Measurements from ENCODE around the gene ZC3H4.

Gene ZC3H4

GRCh38 chr19:47039239-47039874, 74.2 kb downstream of the ZC3H4 start:
- peaks cover 30% of the 10 kb centered on the region for H3K4me1 Mint-ChIP-seq
- no peak for DNase-seq
- no peaks in the 10 kb centered on the region for H3K36me3 Mint-ChIP-seq (ENCODE audit: low read depth)
- no peaks in the 10 kb centered on the region for H3K9me3 Mint-ChIP-seq
- H3K27ac Mint-ChIP-seq = no peak overlapping the region
- peaks cover 3% of the 10 kb centered on the region for H3K27me3 Mint-ChIP-seq (ENCODE audit: low read depth, poor library complexity)
- TF ChIP-seq CTCF (IDR thresholded peaks at IDR 0.05) = no peak
- H3K4me3 Mint-ChIP-seq = no peak overlapping the region

GRCh38 chr19:47037766-47038165, 75.8 kb downstream of the ZC3H4 start:
- H3K9me3 Mint-ChIP-seq = no peaks in the 10 kb centered on the region
- H3K4me1 Mint-ChIP-seq = peaks cover 33% of the 10 kb centered on the region
- TF ChIP-seq CTCF (IDR thresholded peaks at IDR 0.05) = no peak
- H3K27me3 Mint-ChIP-seq (ENCODE audit: low read depth, poor library complexity) = peaks cover 7% of the 10 kb centered on the region
- no peak overlapping the region for H3K4me3 Mint-ChIP-seq
- DNase-seq = no peak
- H3K36me3 Mint-ChIP-seq (ENCODE audit: low read depth) = no peaks in the 10 kb centered on the region
- peak overlapping the region; percentile 88 for H3K27ac Mint-ChIP-seq

- peaks cover 20% of the 10 kb centered on the region for H3K27me3 Mint-ChIP-seq (ENCODE audit: low read depth, poor library complexity)
- H3K27ac Mint-ChIP-seq = no peak overlapping the region
Measured at GRCh38 chr19:47036097-47036651, 77.4 kb downstream of the ZC3H4 start.

GRCh38 chr19:47035127-47036096, 78.2 kb downstream of the ZC3H4 start:
- H3K9me3 Mint-ChIP-seq = no peaks in the 10 kb centered on the region
- H3K4me3 Mint-ChIP-seq = peak overlapping the region; percentile 80
- no peak overlapping the region for H3K27ac Mint-ChIP-seq
- H3K4me1 Mint-ChIP-seq = peaks cover 33% of the 10 kb centered on the region
- no peaks in the 10 kb centered on the region for H3K36me3 Mint-ChIP-seq (ENCODE audit: low read depth)
- peak; percentile 95 for DNase-seq
- H3K27me3 Mint-ChIP-seq (ENCODE audit: low read depth, poor library complexity) = peaks cover 28% of the 10 kb centered on the region
- peak; percentile 98 for TF ChIP-seq CTCF (IDR thresholded peaks at IDR 0.05)

More at GRCh38 chr19:47036097-47036651, 77.4 kb downstream of the ZC3H4 start:
- no peak for DNase-seq
- H3K36me3 Mint-ChIP-seq (ENCODE audit: low read depth) = no peaks in the 10 kb centered on the region
- H3K4me3 Mint-ChIP-seq = peak overlapping the region; percentile 80
- TF ChIP-seq CTCF (IDR thresholded peaks at IDR 0.05) = peak; percentile 41
- peaks cover 33% of the 10 kb centered on the region for H3K4me1 Mint-ChIP-seq
- no peaks in the 10 kb centered on the region for H3K9me3 Mint-ChIP-seq

GRCh38 chr19:47032171-47032811, 81.3 kb downstream of the ZC3H4 start:
- DNase-seq = peak; percentile 64
- no peak overlapping the region for H3K27ac Mint-ChIP-seq
- H3K36me3 Mint-ChIP-seq (ENCODE audit: low read depth) = no peaks in the 10 kb centered on the region
- peaks cover 38% of the 10 kb centered on the region for H3K4me1 Mint-ChIP-seq
- TF ChIP-seq CTCF (IDR thresholded peaks at IDR 0.05) = peak; percentile 70
- H3K27me3 Mint-ChIP-seq (ENCODE audit: low read depth, poor library complexity) = peaks cover 59% of the 10 kb centered on the region
- H3K4me3 Mint-ChIP-seq = no peak overlapping the region
- no peaks in the 10 kb centered on the region for H3K9me3 Mint-ChIP-seq
